HepG2 (cell line): ENCODE results near the gene SATB2. TPM values are rescaled to one million over a fixed set of nuclear protein-coding genes. Genes with fewer than 3 reads are reported as not detected.

Experiments used
- ATAC-seq: fragments of 200-7000 bp; cut with Tn5 transposase; 3 replicates; pipeline ENCODE4 v1.9.1; 2020; ENCODE audit warnings: mild to moderate bottlenecking, moderate library complexity
- BruUV-seq: library from RNA; stranded (reverse); fragments of 400-500 nt; replicated peaks from 2 replicates; lab custom pipeline; 2021; lab: Mats Ljungman, UMichigan
- CTCF ChIA-PET: fragments of 300-600 bp; formaldehyde crosslinking; extraction: SDS; loops from one replicate; lab custom pipeline; 2021; ENCODE audit warnings: low total read pairs, inconsistent platforms, low intra/inter-chr PET ratio; lab: Yijun Ruan, JAX
- POLR2A ChIA-PET: fragments of 350-600 bp; sonication (Branson Sonifier 250); formaldehyde crosslinking; loops from one replicate; lab custom pipeline; 2020; ENCODE audit warnings: antibody characterized with exemption, inconsistent platforms; lab: Yijun Ruan, JAX
- DNase-seq: peaks from one replicate; pipeline ENCODE4 v3.0.0-alpha.2; 2015; ENCODE audit warnings: low spot score
- FAIRE-seq: peaks from 3 replicates; lab custom pipeline; 2011; peaks lifted over from hg19 to GRCh38; lab: Jason Lieb, UNC
- H2AFZ ChIP-seq: one replicate; pipeline ENCODE4 v1.6.1; 2011; ENCODE audit warnings: low read length, inconsistent platforms
- H3K27ac ChIP-seq: fragments of 300-600 bp; 3 replicates; pipeline ENCODE4 v1.8.0; 2011; ENCODE audit warnings: mixed run types, mild to moderate bottlenecking, mixed read lengths, low read length, inconsistent platforms; ENCODE audit not compliant: insufficient read depth; ENCODE audit errors: extremely low read length
- H3K27me3 ChIP-seq, 2 experiments: fragments of 200-600 bp in 1 of 2; 2 replicates in 1 of 2; 3 replicates in 1 of 2; pipeline versions ENCODE4 v1.6.0 to v1.8.0; 2011; ENCODE audit warnings: low read length in 2 of 2, mild to moderate bottlenecking in 2 of 2, moderate library complexity in 2 of 2, inconsistent platforms in 1 of 2; ENCODE audit not compliant: insufficient read depth in 2 of 2, control insufficient read depth in 1 of 2
- H3K36me3 ChIP-seq, 2 experiments: fragments of 200-600 bp in 1 of 2; replicated peaks in 1 of 2; 2 replicates in 1 of 2; 3 replicates in 1 of 2; pipeline versions ENCODE4 v1.5.1 to v1.8.0; 2011; ENCODE audit warnings: low read length in 2 of 2, inconsistent platforms in 1 of 2; ENCODE audit not compliant: insufficient read depth in 2 of 2, control insufficient read depth in 1 of 2
- H3K4me1 ChIP-seq: 2 replicates; pipeline ENCODE4 v1.5.1; 2012; ENCODE audit warnings: low read length, inconsistent platforms; ENCODE audit not compliant: insufficient read depth
- H3K4me2 ChIP-seq: 2 replicates; pipeline ENCODE4 v1.6.0; 2011; ENCODE audit warnings: low read depth, low read length, inconsistent platforms
- H3K4me3 ChIP-seq, 3 experiments: fragments of 200-600 bp in 1 of 3; sonication (generic), shearing (Covaris generic) in 1 of 3; replicated peaks in 1 of 3; 2 replicates each; pipeline ENCODE4 v1.5.1; 2011 to 2016; ENCODE audit warnings: low read length in 3 of 3, inconsistent platforms in 2 of 3, low read depth in 2 of 3, mild to moderate bottlenecking in 2 of 3, control low read depth in 1 of 3, mixed read lengths in 1 of 3; ENCODE audit not compliant: insufficient read depth in 1 of 3
- H3K79me2 ChIP-seq: one replicate; pipeline ENCODE4 v1.6.1; 2011; ENCODE audit warnings: low read length, inconsistent platforms; ENCODE audit not compliant: insufficient read depth
- H3K9ac ChIP-seq: 2 replicates; pipeline ENCODE4 v1.6.0; 2011; ENCODE audit warnings: mild to moderate bottlenecking, low read depth, low read length, inconsistent platforms; ENCODE audit not compliant: insufficient read depth
- H3K9me3 ChIP-seq: 2 replicates; pipeline ENCODE4 v1.5.1; 2012; ENCODE audit warnings: mild to moderate bottlenecking, low read length
- H4K20me1 ChIP-seq: 2 replicates; pipeline ENCODE4 v1.6.0; 2011; ENCODE audit warnings: inconsistent platforms, mild to moderate bottlenecking, low read length, moderate library complexity; ENCODE audit not compliant: insufficient read depth
- CHCHD3 ChIP-seq: sonication (generic); formaldehyde crosslinking; IDR thresholded peaks from 2 replicates; pipeline ENCODE4 v1.8.0; 2022; ENCODE audit warnings: mild to moderate bottlenecking, missing genetic modification reagents, moderate library complexity
- GPBP1L1 ChIP-seq: sonication (generic); formaldehyde crosslinking; IDR thresholded peaks from 2 replicates; pipeline ENCODE4 v1.5.0; 2020; ENCODE audit warnings: mild to moderate bottlenecking, missing genetic modification reagents
- KAT7 ChIP-seq: IDR thresholded peaks from 2 replicates; pipeline ENCODE4 v1.6.1; 2018; ENCODE audit warnings: borderline replicate concordance, missing compliant biosample characterization
- NCOA1 ChIP-seq: sonication (generic); formaldehyde crosslinking; IDR thresholded peaks from 2 replicates; pipeline ENCODE4 v1.9.0; 2021; ENCODE audit warnings: missing genetic modification reagents
- USF2 ChIP-seq, 2 experiments: sonication (generic) in 1 of 2; formaldehyde crosslinking in 1 of 2; IDR thresholded peaks; 2 replicates each; pipeline versions ENCODE4 v1.5.1 to v1.6.1; 2011 to 2020; ENCODE audit warnings: borderline replicate concordance in 1 of 2, low read depth in 1 of 2, low read length in 1 of 2, mild to moderate bottlenecking in 1 of 2, missing genetic modification reagents in 1 of 2, moderate library complexity in 1 of 2
- ZNF441 ChIP-seq: sonication (generic); formaldehyde crosslinking; IDR thresholded peaks from 2 replicates; pipeline ENCODE4 v1.7.0; 2021; ENCODE audit warnings: missing genetic modification reagents, borderline replicate concordance
- ZNF775 ChIP-seq: sonication (generic); formaldehyde crosslinking; IDR thresholded peaks from 2 replicates; pipeline ENCODE4 v1.4.0; 2020; ENCODE audit warnings: missing genetic modification reagents, mild to moderate bottlenecking, moderate library complexity, borderline replicate concordance
- ZNF788 ChIP-seq: sonication (generic); formaldehyde crosslinking; IDR thresholded peaks from 2 replicates; pipeline ENCODE4 v1.5.0; 2020; ENCODE audit warnings: mild to moderate bottlenecking, missing genetic modification reagents, borderline replicate concordance
- in situ Hi-C: cut with HindIII; loops from 2 replicates; pipeline ENCODE4 v1.10.0; 2017; ENCODE audit warnings: low pct_unique_long_range_greater_than_20kb; ENCODE audit not compliant: extremely low pct_ligation_motif_present
- intact Hi-C: fragments of 100-400 bp; cut with micrococcal nuclease; formaldehyde crosslinking; loops from one replicate; pipeline ENCODE4 v1.10.0; 2022; ENCODE audit not compliant: unreplicated experiment
- polyA plus RNA-seq, 8 experiments: library from polyadenylated mRNA; depleted of rRNA in 3 of 8; stranded (reverse) in 7 of 8; unstranded in 1 of 8; fragments of >200 nt; fragmentation: Illumina TruSeq in 4 of 8; extraction: Trizol in 4 of 8; gene quantifications; 2 replicates each; pipeline versions ENCODE4 v1.2.1 to v1.2.3, GENCODE V29; 2011 to 2016; ENCODE audit warnings: low read depth in 4 of 8, missing spikeins in 1 of 8, mixed read lengths in 1 of 8; ENCODE audit not compliant: insufficient read depth in 1 of 8
- total RNA-seq, 5 experiments: library from RNA; depleted of rRNA; stranded (reverse); fragments of >200 nt; fragmentation: Illumina TruSeq; extraction: Trizol; gene quantifications; 2 replicates each; pipeline ENCODE4 v1.2.3, GENCODE V29; 2016; ENCODE audit warnings: low read depth in 1 of 5
- TF ChIP-seq, protein P1 (sequence below): sonication (generic); formaldehyde crosslinking; IDR thresholded peaks from 2 replicates; pipeline ENCODE4 v1.4.0; 2020; ENCODE audit warnings: missing genetic modification reagents

The SATB2 gene
- total and polyA plus RNA-seq, 2 of the 13 experiments (the other 11 are each of a cell fraction or from before 2014, with no cell fraction given): 2.5 to 5.5 TPM

DNA sequence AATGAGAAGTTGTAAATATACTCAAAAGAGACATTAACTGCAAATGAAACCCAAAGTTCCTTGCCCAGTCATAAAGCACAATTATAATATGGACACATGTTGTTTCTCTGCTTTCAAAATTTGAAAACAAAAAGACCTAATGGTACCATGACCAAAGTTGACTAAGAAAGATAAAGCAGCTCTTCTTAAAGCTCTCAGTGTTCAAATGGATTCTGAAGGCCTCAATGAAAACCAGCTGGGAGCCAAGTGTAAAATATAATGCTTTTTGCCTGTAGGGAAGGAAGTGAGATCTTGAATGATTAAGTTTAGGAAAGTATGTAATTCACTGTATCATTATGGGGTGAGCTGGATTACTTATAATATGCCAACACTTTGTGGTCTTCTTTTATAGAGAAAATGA is 178.6 kb downstream of the SATB2 start:
- ATAC-seq: no peak
- intact Hi-C loops: no loop called here
- no peaks in the 10 kb centered on the region for H3K4me1 ChIP-seq
- no peak overlapping the region for H3K4me3 ChIP-seq
- no peak overlapping the region for H3K9ac ChIP-seq
- no peak overlapping the region for H2AFZ ChIP-seq
- ChIA-PET POLR2A (no interaction called here), CTCF (no interaction called here)
- no peak overlapping the region for H3K27ac ChIP-seq
- in situ Hi-C loops: no loop called here
- no peak for FAIRE-seq
- H3K27me3 ChIP-seq: no peaks in the 10 kb centered on the region
- H3K9me3 ChIP-seq: no peaks in the 10 kb centered on the region
- H4K20me1 ChIP-seq: no peaks in the 10 kb centered on the region
- TF ChIP-seq ZNF441 (CRISPR knock-in tag) (no peak), ZNF788 (CRISPR knock-in tag) (no peak), GPBP1L1 (CRISPR knock-in tag) (no peak), ZNF775 (CRISPR knock-in tag) (no peak), NCOA1 (CRISPR knock-in tag) (no peak), KAT7 (CRISPR knock-in tag) (no peak), CHCHD3 (CRISPR knock-in tag) (no peak), USF2 (IDR thresholded peaks at IDR 0.05; ENCODE audit: low read depth, low read length) (no peak), USF2 (CRISPR knock-in tag; IDR thresholded peaks at IDR 0.05; ENCODE audit: borderline replicate concordance) (no peak)
- TF ChIP-seq, protein P1, sequence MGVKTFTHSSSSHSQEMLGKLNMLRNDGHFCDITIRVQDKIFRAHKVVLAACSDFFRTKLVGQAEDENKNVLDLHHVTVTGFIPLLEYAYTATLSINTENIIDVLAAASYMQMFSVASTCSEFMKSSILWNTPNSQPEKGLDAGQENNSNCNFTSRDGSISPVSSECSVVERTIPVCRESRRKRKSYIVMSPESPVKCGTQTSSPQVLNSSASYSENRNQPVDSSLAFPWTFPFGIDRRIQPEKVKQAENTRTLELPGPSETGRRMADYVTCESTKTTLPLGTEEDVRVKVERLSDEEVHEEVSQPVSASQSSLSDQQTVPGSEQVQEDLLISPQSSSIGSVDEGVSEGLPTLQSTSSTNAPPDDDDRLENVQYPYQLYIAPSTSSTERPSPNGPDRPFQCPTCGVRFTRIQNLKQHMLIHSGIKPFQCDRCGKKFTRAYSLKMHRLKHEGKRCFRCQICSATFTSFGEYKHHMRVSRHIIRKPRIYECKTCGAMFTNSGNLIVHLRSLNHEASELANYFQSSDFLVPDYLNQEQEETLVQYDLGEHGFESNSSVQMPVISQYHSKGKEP (CRISPR knock-in tag): no peak
- H3K36me3 ChIP-seq: no peaks in the 10 kb centered on the region
- no TSS peak for BruUV-seq
- H3K4me2 ChIP-seq: no peak overlapping the region
- DNase-seq: no peak
- no peaks in the 10 kb centered on the region for H3K79me2 ChIP-seq
